PC-9 (cell line): Measurements from ENCODE around the gene SMIM11. TPM values are rescaled to one million over a fixed set of nuclear protein-coding genes. Genes with fewer than 3 reads are reported as not detected.

Experiments
- BruUV-seq: library from RNA; stranded (reverse); fragments of 400-500 nt; replicated peaks from 2 replicates; lab custom pipeline; 2021; lab: Mats Ljungman, UMichigan
- CTCF ChIA-PET: fragments of 300-600 bp; sonication (Branson Sonifier 250); formaldehyde crosslinking; loops from one replicate; lab custom pipeline; 2022; ENCODE audit warnings: antibody characterized with exemption; lab: Charles Lee
- POLR2A ChIA-PET: fragments of 300-600 bp; sonication (Branson Sonifier 250); formaldehyde crosslinking; loops from one replicate; lab custom pipeline; 2022; ENCODE audit warnings: antibody characterized with exemption; ENCODE audit not compliant: unreplicated experiment; lab: Charles Lee
- DNase-seq, 2 experiments: peaks; one replicate each; pipeline versions ENCODE4 v3.0.0 to v3.0.0-alpha.2; 2015 to 2022; ENCODE audit warnings: mixed read lengths in 1 of 2
- H2AFZ ChIP-seq: fragments of 200-600 bp; sonication (generic); 2 replicates; pipeline ENCODE4 v1.8.1; 2017; ENCODE audit warnings: antibody characterized with exemption
- H3F3A ChIP-seq: fragments of 200-600 bp; sonication (generic); 2 replicates; pipeline ENCODE4 v1.8.1; 2017; ENCODE audit warnings: antibody characterized with exemption, mild to moderate bottlenecking, low read depth; ENCODE audit not compliant: insufficient read depth
- H3K27ac ChIP-seq: fragments of 200-600 bp; sonication (generic); 2 replicates; pipeline ENCODE4 v1.6.1; 2016; ENCODE audit warnings: mixed run types
- H3K27me3 ChIP-seq: fragments of 200-600 bp; sonication (generic); 2 replicates; pipeline ENCODE4 v1.6.1; 2016; ENCODE audit warnings: low read depth, mixed run types; ENCODE audit not compliant: insufficient read depth
- H3K36me3 ChIP-seq: fragments of 200-600 bp; sonication (generic); 2 replicates; pipeline ENCODE4 v1.6.1; 2016; ENCODE audit warnings: low read depth, mixed run types
- H3K4me1 ChIP-seq: fragments of 200-600 bp; sonication (generic); replicated peaks from 2 replicates; pipeline ENCODE4 v1.6.1; 2016; ENCODE audit warnings: mixed run types; ENCODE audit not compliant: insufficient read depth
- H3K4me2 ChIP-seq: fragments of 200-600 bp; sonication (generic); 2 replicates; pipeline ENCODE4 v1.6.1; 2017; ENCODE audit warnings: mixed run types
- H3K4me3 ChIP-seq: fragments of 200-600 bp; sonication (generic); 2 replicates; pipeline ENCODE4 v1.6.1; 2016; ENCODE audit warnings: mixed run types
- H3K79me2 ChIP-seq: fragments of 200-600 bp; sonication (generic); 2 replicates; pipeline ENCODE4 v1.6.1; 2017; ENCODE audit warnings: low read depth, mixed run types
- H3K9me2 ChIP-seq: fragments of 200-600 bp; sonication (generic); 2 replicates; pipeline ENCODE4 v1.8.1; 2017; ENCODE audit warnings: mild to moderate bottlenecking; ENCODE audit not compliant: insufficient read depth
- H3K9me3 ChIP-seq: fragments of 200-600 bp; sonication (generic); 2 replicates; pipeline ENCODE4 v1.8.1; 2016; ENCODE audit warnings: low read depth; ENCODE audit not compliant: insufficient read depth
- H4K20me1 ChIP-seq: fragments of 200-600 bp; sonication (generic); 2 replicates; pipeline ENCODE4 v1.8.1; 2017; ENCODE audit not compliant: insufficient read depth
- EZH2 ChIP-seq: fragments of 200-600 bp; sonication (generic); IDR thresholded peaks from 2 replicates; pipeline ENCODE4 v1.8.0; 2017; ENCODE audit warnings: antibody characterized with exemption, low read depth
- intact Hi-C: fragments of 100-400 bp; cut with micrococcal nuclease; formaldehyde crosslinking; loops from one replicate; pipeline ENCODE4 v1.10.0; 2022; ENCODE audit not compliant: unreplicated experiment
- total RNA-seq: library from RNA; stranded (reverse); gene quantifications from 2 replicates; pipeline ENCODE4 v1.2.3, GENCODE V29; 2021
- TF ChIP-seq, protein P1 (sequence below): fragments of 200-600 bp; sonication (generic); conservative IDR thresholded peaks from 2 replicates; pipeline ENCODE4 v1.6.1; 2017; ENCODE audit warnings: mixed run types, antibody characterized with exemption, mild to moderate bottlenecking, moderate library complexity

SMIM11 gene
- total RNA-seq, 1 experiment from 2014 or later: 3.1 TPM

- ChIA-PET CTCF (interaction anchor here (0.7 kb wide), 1 partner anchor 727 kb away, joined by 3 read pairs; no protein-coding TSS in a partner anchor), POLR2A (no interaction called here)
- no peak for DNase-seq
- Histone ChIP-seq H3K4me2 (no peak overlapping the region), H3K27me3 (no peaks in the 10 kb centered on the region), H3K9me2 (no peaks in the 10 kb centered on the region), H4K20me1 (no peaks in the 10 kb centered on the region), H3K9me3 (no peaks in the 10 kb centered on the region), H3F3A (no peaks in the 10 kb centered on the region), H3K79me2 (no peaks in the 10 kb centered on the region), H3K27ac (no peak overlapping the region), H3K4me3 (no peak overlapping the region), H3K36me3 (no peaks in the 10 kb centered on the region), H2AFZ (no peak overlapping the region), H3K4me1 (no peaks in the 10 kb centered on the region)
- intact Hi-C loops: no loop called here
- no TSS peak for BruUV-seq
- TF ChIP-seq, protein P1, sequence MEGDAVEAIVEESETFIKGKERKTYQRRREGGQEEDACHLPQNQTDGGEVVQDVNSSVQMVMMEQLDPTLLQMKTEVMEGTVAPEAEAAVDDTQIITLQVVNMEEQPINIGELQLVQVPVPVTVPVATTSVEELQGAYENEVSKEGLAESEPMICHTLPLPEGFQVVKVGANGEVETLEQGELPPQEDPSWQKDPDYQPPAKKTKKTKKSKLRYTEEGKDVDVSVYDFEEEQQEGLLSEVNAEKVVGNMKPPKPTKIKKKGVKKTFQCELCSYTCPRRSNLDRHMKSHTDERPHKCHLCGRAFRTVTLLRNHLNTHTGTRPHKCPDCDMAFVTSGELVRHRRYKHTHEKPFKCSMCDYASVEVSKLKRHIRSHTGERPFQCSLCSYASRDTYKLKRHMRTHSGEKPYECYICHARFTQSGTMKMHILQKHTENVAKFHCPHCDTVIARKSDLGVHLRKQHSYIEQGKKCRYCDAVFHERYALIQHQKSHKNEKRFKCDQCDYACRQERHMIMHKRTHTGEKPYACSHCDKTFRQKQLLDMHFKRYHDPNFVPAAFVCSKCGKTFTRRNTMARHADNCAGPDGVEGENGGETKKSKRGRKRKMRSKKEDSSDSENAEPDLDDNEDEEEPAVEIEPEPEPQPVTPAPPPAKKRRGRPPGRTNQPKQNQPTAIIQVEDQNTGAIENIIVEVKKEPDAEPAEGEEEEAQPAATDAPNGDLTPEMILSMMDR: no peak
- no peak for TF ChIP-seq EZH2
These were observed 20.5 kb upstream of the SMIM11 start for GRCh38 chr21:34354836-34355235.

GRCh38 chr21:34355570-34355969 lies 19.7 kb upstream of the SMIM11 start:
- Histone ChIP-seq H3K27me3 (no peaks in the 10 kb centered on the region), H3F3A (no peaks in the 10 kb centered on the region), H3K4me1 (no peaks in the 10 kb centered on the region), H3K9me2 (no peaks in the 10 kb centered on the region), H3K27ac (no peak overlapping the region), H3K36me3 (no peaks in the 10 kb centered on the region), H3K4me3 (no peak overlapping the region), H2AFZ (no peak overlapping the region), H3K79me2 (no peaks in the 10 kb centered on the region), H4K20me1 (no peaks in the 10 kb centered on the region), H3K9me3 (no peaks in the 10 kb centered on the region), H3K4me2 (no peak overlapping the region)
- TF ChIP-seq, protein P1: no peak
- no peak for TF ChIP-seq EZH2
- no TSS peak for BruUV-seq
- POLR2A ChIA-PET: no interaction called here
- CTCF ChIA-PET: interaction anchor here (0.6 to 0.7 kb wide), 2 partner anchors 728 to 1608 kb away, joined by 3 to 8 read pairs; no protein-coding TSS in a partner anchor
- no peak for DNase-seq
- intact Hi-C loops: no loop called here

DNA sequence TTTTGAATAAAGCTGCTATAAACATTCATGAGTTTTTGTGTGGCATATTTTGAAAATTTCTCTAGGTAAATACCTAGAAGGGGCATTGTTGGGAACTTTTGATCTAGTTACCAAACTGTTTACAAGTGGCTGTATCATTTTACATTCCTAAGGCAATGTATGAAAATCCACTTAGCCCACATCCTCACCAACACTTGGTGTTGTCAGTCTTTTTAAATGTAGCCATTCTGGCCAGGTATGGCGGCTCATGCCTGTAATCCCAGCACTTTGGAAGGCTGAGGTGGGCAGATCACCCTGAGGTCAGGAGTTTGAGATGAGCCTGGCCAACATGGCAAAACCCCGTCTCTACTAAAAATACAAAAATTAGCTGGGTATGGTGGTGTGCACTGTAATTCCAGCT lies 17.4 kb upstream of the SMIM11 start:
- DNase-seq: no peak
- no peak overlapping the region for H3K4me2 ChIP-seq
- TF ChIP-seq EZH2: no peak
- TF ChIP-seq, protein P1: no peak
- no peaks in the 10 kb centered on the region for H3K36me3 ChIP-seq
- H3K4me3 ChIP-seq: no peak overlapping the region
- POLR2A ChIA-PET: no interaction called here
- H3K9me3 ChIP-seq: no peaks in the 10 kb centered on the region
- H3F3A ChIP-seq: no peaks in the 10 kb centered on the region
- CTCF ChIA-PET: no interaction called here
- intact Hi-C loops: no loop called here
- H3K9me2 ChIP-seq: no peaks in the 10 kb centered on the region
- H3K27me3 ChIP-seq: no peaks in the 10 kb centered on the region
- H3K4me1 ChIP-seq: no peaks in the 10 kb centered on the region
- H3K27ac ChIP-seq: no peak overlapping the region
- no TSS peak for BruUV-seq
- H2AFZ ChIP-seq: no peak overlapping the region
- H3K79me2 ChIP-seq: no peaks in the 10 kb centered on the region
- no peaks in the 10 kb centered on the region for H4K20me1 ChIP-seq
